CD14-positive monocyte (primary cell): ENCODE results near the gene MSL2. TPM values are rescaled to one million over a fixed set of nuclear protein-coding genes. Genes with fewer than 3 reads are reported as not detected.

ENCODE experiments used
- DNase-seq, 3 donors: peaks; one replicate each; pipeline ENCODE4 v3.0.0-alpha.2; 2011 to 2022
- H2AFZ ChIP-seq: 2 replicates; pipeline ENCODE4 v1.6.0; 2012; ENCODE audit warnings: mild to moderate bottlenecking, low read depth, low read length, inconsistent platforms; ENCODE audit not compliant: insufficient read depth, poor library complexity, severe bottlenecking
- H3K27ac ChIP-seq, 2 donors: 1 replicate in 1 of 2; 2 replicates in 1 of 2; pipeline ENCODE4 v1.5.1; 2012 to 2013; ENCODE audit warnings: low read length in 2 of 2, control low read depth in 1 of 2, inconsistent platforms in 1 of 2, low read depth in 1 of 2, mild to moderate bottlenecking in 1 of 2
- H3K27me3 ChIP-seq, 2 donors: one replicate each; pipeline versions ENCODE4 v1.6.0 to v1.6.1; 2011 to 2013; ENCODE audit warnings: low read length in 2 of 2; ENCODE audit not compliant: control insufficient read depth in 2 of 2, insufficient read depth in 2 of 2
- H3K36me3 ChIP-seq, 2 donors: replicated peaks in 1 of 2; 1 replicate in 1 of 2; 2 replicates in 1 of 2; pipeline versions ENCODE4 v1.5.1 to v1.6.1; 2012 to 2013; ENCODE audit warnings: low read length in 2 of 2, control low read depth in 1 of 2, inconsistent platforms in 1 of 2, mild to moderate bottlenecking in 1 of 2; ENCODE audit not compliant: insufficient read depth in 2 of 2, control insufficient read depth in 1 of 2
- H3K4me1 ChIP-seq, 2 donors: 1 replicate in 1 of 2; 2 replicates in 1 of 2; pipeline versions ENCODE4 v1.5.1 to v1.6.1; 2012 to 2013; ENCODE audit warnings: low read length in 2 of 2, control low read depth in 1 of 2, inconsistent platforms in 1 of 2, mild to moderate bottlenecking in 1 of 2, moderate library complexity in 1 of 2; ENCODE audit not compliant: insufficient read depth in 2 of 2, control insufficient read depth in 1 of 2
- H3K4me2 ChIP-seq: replicated peaks from 2 replicates; pipeline ENCODE3; 2012; ENCODE audit warnings: low read length, moderate library complexity, mild to moderate bottlenecking; ENCODE audit not compliant: poor library complexity, severe bottlenecking; ENCODE audit errors: extremely low read depth
- H3K4me3 ChIP-seq, 3 experiments: fragments of 200-600 bp in 1 of 3; sonication (generic) in 1 of 3; replicated peaks in 1 of 3; 1 replicate in 2 of 3; 2 replicates in 1 of 3; pipeline ENCODE4 v1.5.1; 2011 to 2013; ENCODE audit warnings: low read length in 3 of 3, mild to moderate bottlenecking in 3 of 3, control low read depth in 2 of 3, low read depth in 2 of 3, inconsistent platforms in 1 of 3, moderate library complexity in 1 of 3
- H3K79me2 ChIP-seq: 2 replicates; pipeline ENCODE4 v1.6.0; 2012; ENCODE audit warnings: mild to moderate bottlenecking, control low read depth, inconsistent platforms, low read length, moderate library complexity; ENCODE audit not compliant: insufficient read depth
- H3K9ac ChIP-seq: 2 replicates; pipeline ENCODE4 v1.6.0; 2017; ENCODE audit warnings: low read length, mild to moderate bottlenecking; ENCODE audit not compliant: insufficient read depth, poor library complexity, severe bottlenecking
- H3K9me3 ChIP-seq, 2 donors: replicated peaks in 1 of 2; 1 replicate in 1 of 2; 2 replicates in 1 of 2; pipeline versions ENCODE4 v1.5.1 to v1.6.1; 2012 to 2013; ENCODE audit warnings: low read length in 2 of 2, control low read depth in 1 of 2; ENCODE audit not compliant: control insufficient read depth in 1 of 2, insufficient read depth in 1 of 2
- H4K20me1 ChIP-seq: 2 replicates; pipeline ENCODE4 v1.6.0; 2012; ENCODE audit warnings: mild to moderate bottlenecking, low read length, control low read depth, moderate library complexity; ENCODE audit not compliant: insufficient read depth
- H3K27ac Mint-ChIP-seq, 7 donors: one replicate each; pipeline ENCODE4 v1.8.0; 2020; ENCODE audit warnings: mild to moderate bottlenecking in 7 of 7, mixed read lengths in 7 of 7, moderate library complexity in 6 of 7, inconsistent platforms in 2 of 7
- H3K27me3 Mint-ChIP-seq, 3 donors: one replicate each; pipeline ENCODE4 v1.8.0; 2021 to 2022; ENCODE audit warnings: low read depth in 3 of 3, mild to moderate bottlenecking in 3 of 3, mixed read lengths in 3 of 3, moderate library complexity in 3 of 3, inconsistent platforms in 1 of 3
- H3K36me3 Mint-ChIP-seq, 2 donors: one replicate each; pipeline ENCODE4 v1.8.0; 2020; ENCODE audit warnings: mixed read lengths in 2 of 2, inconsistent platforms in 1 of 2, mild to moderate bottlenecking in 1 of 2
- H3K4me1 Mint-ChIP-seq: one replicate; pipeline ENCODE4 v1.8.0; 2020; ENCODE audit warnings: mild to moderate bottlenecking, mixed read lengths
- H3K4me3 Mint-ChIP-seq, 2 donors: one replicate each; pipeline ENCODE4 v1.8.0; 2020; ENCODE audit warnings: mild to moderate bottlenecking in 2 of 2, mixed read lengths in 2 of 2, moderate library complexity in 1 of 2
- H3K9me3 Mint-ChIP-seq, 7 donors: one replicate each; pipeline ENCODE4 v1.8.0; 2020 to 2022; ENCODE audit warnings: mixed read lengths in 7 of 7, mild to moderate bottlenecking in 6 of 7, moderate library complexity in 6 of 7, inconsistent platforms in 2 of 7
- WGBS: methylation state at CpG from one replicate; pipeline ENCODE4 v1.1.5; 2013; ENCODE audit warnings: missing lambda C conversion rate; ENCODE audit not compliant: insufficient coverage; 5-methylcytosine and 5-hydroxymethylcytosine counted together
- intact Hi-C, 2 donors: fragments of 100-400 bp; cut with micrococcal nuclease; formaldehyde crosslinking; loops; one replicate each; pipeline versions ENCODE4 v1.15.0 to v1.15.1; 2023
- polyA plus RNA-seq, 3 donors: library from polyadenylated mRNA; depleted of rRNA in 1 of 3; unstranded in 2 of 3; stranded (reverse) in 1 of 3; fragments of 300-500 nt in 2 of 3; fragments of >200 nt in 1 of 3; fragmentation: Illumina TruSeq in 2 of 3; gene quantifications; 1 replicate in 2 of 3; 2 replicates in 1 of 3; pipeline ENCODE4 v1.2.3, GENCODE V29; 2012 to 2021
- TF ChIP-seq, protein P1 (sequence below): fragments of 200-600 bp; IDR thresholded peaks from one replicate; pipeline ENCODE4 v1.8.0; 2022; ENCODE audit warnings: antibody characterized with exemption, mild to moderate bottlenecking

The MSL2 gene
- polyA plus RNA-seq, 3 donors, result 13.3 to 25.5 (median 15.9) TPM

DNA sequence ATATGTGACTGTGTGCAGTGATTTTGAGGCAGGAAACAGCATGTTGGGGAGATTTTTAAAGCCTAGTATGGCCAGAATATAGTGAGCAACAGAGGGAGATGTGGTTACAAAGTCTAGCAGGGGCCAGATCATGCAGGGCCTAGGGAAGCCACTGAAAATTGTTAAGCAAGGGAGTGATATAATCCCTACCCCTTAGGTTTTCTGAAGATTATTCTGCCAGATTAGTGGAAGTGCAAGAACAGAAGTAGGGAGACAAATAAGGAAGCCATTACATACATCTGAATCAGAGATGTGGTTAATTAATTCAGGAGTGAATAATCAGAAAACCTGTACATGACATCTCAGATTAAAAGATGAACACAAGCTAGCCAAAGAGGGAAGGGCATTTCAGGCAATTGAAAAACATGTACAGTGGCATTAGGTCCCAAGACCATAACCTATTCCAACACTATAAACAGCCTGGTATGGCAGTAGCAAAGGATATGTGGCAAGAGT, 54.8 kb downstream of the MSL2 start:
- no peaks in the 10 kb centered on the region for H3K27me3 Mint-ChIP-seq
- Histone ChIP-seq H3K4me1 (no peaks in the 10 kb centered on the region), H4K20me1 (peaks cover 20% of the 10 kb centered on the region), H3K27ac (peak overlapping the region in 1 of 2 donors; percentile 8), H2AFZ (no peak overlapping the region), H3K4me2 (no peak overlapping the region), H3K27me3 (no peaks in the 10 kb centered on the region), H3K79me2 (no peaks in the 10 kb centered on the region), H3K9me3 (no peaks in the 10 kb centered on the region), H3K36me3 (peaks cover 0 to 2% of the 10 kb centered on the region in 2 donors), H3K9ac (no peak overlapping the region), H3K4me3 (no peak overlapping the region)
- H3K27ac Mint-ChIP-seq, result peak overlapping the region in 3 of 7 donors; percentile 6 to 45 (median 7)
- peaks cover 13% of the 10 kb centered on the region for H3K4me1 Mint-ChIP-seq
- peaks cover 0 to 7% of the 10 kb centered on the region in 2 donors for H3K36me3 Mint-ChIP-seq
- intact Hi-C loops, result no loop called here
- DNase-seq, result peak in 1 of 3 donors; percentile 5
- H3K9me3 Mint-ChIP-seq, result peaks cover 0 to 2% (median 0%) of the 10 kb centered on the region in 7 donors
- no peak overlapping the region for H3K4me3 Mint-ChIP-seq
- TF ChIP-seq, protein P1, sequence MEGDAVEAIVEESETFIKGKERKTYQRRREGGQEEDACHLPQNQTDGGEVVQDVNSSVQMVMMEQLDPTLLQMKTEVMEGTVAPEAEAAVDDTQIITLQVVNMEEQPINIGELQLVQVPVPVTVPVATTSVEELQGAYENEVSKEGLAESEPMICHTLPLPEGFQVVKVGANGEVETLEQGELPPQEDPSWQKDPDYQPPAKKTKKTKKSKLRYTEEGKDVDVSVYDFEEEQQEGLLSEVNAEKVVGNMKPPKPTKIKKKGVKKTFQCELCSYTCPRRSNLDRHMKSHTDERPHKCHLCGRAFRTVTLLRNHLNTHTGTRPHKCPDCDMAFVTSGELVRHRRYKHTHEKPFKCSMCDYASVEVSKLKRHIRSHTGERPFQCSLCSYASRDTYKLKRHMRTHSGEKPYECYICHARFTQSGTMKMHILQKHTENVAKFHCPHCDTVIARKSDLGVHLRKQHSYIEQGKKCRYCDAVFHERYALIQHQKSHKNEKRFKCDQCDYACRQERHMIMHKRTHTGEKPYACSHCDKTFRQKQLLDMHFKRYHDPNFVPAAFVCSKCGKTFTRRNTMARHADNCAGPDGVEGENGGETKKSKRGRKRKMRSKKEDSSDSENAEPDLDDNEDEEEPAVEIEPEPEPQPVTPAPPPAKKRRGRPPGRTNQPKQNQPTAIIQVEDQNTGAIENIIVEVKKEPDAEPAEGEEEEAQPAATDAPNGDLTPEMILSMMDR, result no peak

DNA sequence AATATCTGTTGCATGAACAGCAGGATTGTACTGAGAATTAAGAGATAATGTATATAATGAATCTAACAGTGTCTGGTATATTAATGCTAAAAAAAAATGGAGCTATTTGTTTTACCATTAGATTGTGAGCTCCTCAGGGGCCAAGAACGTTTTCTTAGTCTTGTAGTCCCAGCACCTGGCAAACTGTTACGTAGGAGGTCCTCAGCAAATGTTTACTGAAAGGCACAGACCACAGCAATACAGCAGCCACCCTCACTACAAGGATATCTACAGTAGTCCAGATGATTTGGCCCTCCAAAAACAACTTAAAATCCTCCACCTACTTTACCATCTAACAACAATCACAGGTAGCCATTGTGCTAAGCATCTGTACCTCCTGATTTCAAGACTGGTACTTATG, 59.7 kb downstream of the MSL2 start:
- TF ChIP-seq, protein P1, result no peak
- 90% methylated on average over 2 of the region's 2 CpGs for WGBS
- no peak for DNase-seq
- H3K27me3 ChIP-seq, result no peaks in the 10 kb centered on the region
- peaks cover 6% of the 10 kb centered on the region for H4K20me1 ChIP-seq
- H3K79me2 ChIP-seq, result no peaks in the 10 kb centered on the region
- H3K27me3 Mint-ChIP-seq, result no peaks in the 10 kb centered on the region
- no peaks in the 10 kb centered on the region for H3K9me3 ChIP-seq
- intact Hi-C loops, result no loop called here
- no peak overlapping the region for H3K9ac ChIP-seq
- no peaks in the 10 kb centered on the region for H3K4me1 ChIP-seq
- no peak overlapping the region for H3K4me3 Mint-ChIP-seq
- H3K36me3 ChIP-seq, result no peaks in the 10 kb centered on the region
- H3K27ac Mint-ChIP-seq, result no peak overlapping the region
- H3K4me1 Mint-ChIP-seq, result peaks cover 8% of the 10 kb centered on the region
- H3K4me3 ChIP-seq, result no peak overlapping the region
- H3K9me3 Mint-ChIP-seq, result peaks cover 0 to 3% (median 0%) of the 10 kb centered on the region in 7 donors
- no peak overlapping the region for H3K4me2 ChIP-seq
- H3K36me3 Mint-ChIP-seq, result no peaks in the 10 kb centered on the region
- H2AFZ ChIP-seq, result no peak overlapping the region
- H3K27ac ChIP-seq, result no peak overlapping the region
